IMR-90 (cell line): ENCODE measurements around the gene DIP2B. TPM values are rescaled to one million over a fixed set of nuclear protein-coding genes. Genes with fewer than 3 reads are reported as not detected.

Source experiments
- ATAC-seq: fragments of 200-7000 bp; cut with Tn5 transposase; 2 replicates; pipeline ENCODE4 v1.9.1; 2020; ENCODE audit warnings: low read depth, mild to moderate bottlenecking, moderate library complexity
- BruUV-seq: library from RNA; stranded (reverse); fragments of 400-500 nt; replicated peaks from 2 replicates; lab custom pipeline; 2021; lab: Mats Ljungman, UMichigan
- CTCF ChIA-PET: fragments of 300-600 bp; formaldehyde crosslinking; extraction: SDS; loops from one replicate; lab custom pipeline; 2021; ENCODE audit warnings: antibody characterized with exemption; lab: Yijun Ruan, JAX
- POLR2A ChIA-PET: fragments of 300-600 bp; sonication (Branson Sonifier 250); formaldehyde crosslinking; loops from one replicate; lab custom pipeline; 2022; ENCODE audit warnings: antibody characterized with exemption; ENCODE audit not compliant: unreplicated experiment; lab: Charles Lee
- DNase-seq: peaks from one replicate; pipeline ENCODE4 v3.0.0; 2013
- H2AFZ ChIP-seq: replicated peaks from 2 replicates; pipeline ENCODE3; 2013; ENCODE audit warnings: low read length, mild to moderate bottlenecking; ENCODE audit not compliant: poor library complexity
- H2AK5ac ChIP-seq: 2 replicates; pipeline ENCODE4 v1.6.1; 2013; ENCODE audit warnings: low read depth, low read length, inconsistent platforms
- H2AK9ac ChIP-seq: replicated peaks from 2 replicates; pipeline ENCODE3; 2013; ENCODE audit warnings: mild to moderate bottlenecking, low read depth, low read length, moderate library complexity; ENCODE audit not compliant: poor library complexity
- H2BK120ac ChIP-seq: 2 replicates; pipeline ENCODE4 v1.6.1; 2013; ENCODE audit warnings: low read depth, low read length, inconsistent platforms
- H2BK15ac ChIP-seq: 3 replicates; pipeline ENCODE4 v1.6.1; 2013; ENCODE audit warnings: low read depth, low read length, inconsistent platforms
- H2BK20ac ChIP-seq: 2 replicates; pipeline ENCODE4 v1.6.1; 2013; ENCODE audit warnings: low read depth, mild to moderate bottlenecking, inconsistent platforms, low read length, moderate library complexity
- H2BK5ac ChIP-seq: 2 replicates; pipeline ENCODE4 v1.6.1; 2013; ENCODE audit warnings: mild to moderate bottlenecking, low read depth, low read length, inconsistent platforms; ENCODE audit not compliant: poor library complexity, severe bottlenecking
- H3K14ac ChIP-seq: replicated peaks from 2 replicates; pipeline ENCODE4 v1.6.1; 2013; ENCODE audit warnings: low read depth, low read length, inconsistent platforms
- H3K18ac ChIP-seq: 2 replicates; pipeline ENCODE4 v1.6.1; 2013; ENCODE audit warnings: low read depth, low read length, control low read depth
- H3K23ac ChIP-seq: 2 replicates; pipeline ENCODE4 v1.6.1; 2013; ENCODE audit warnings: low read depth, low read length, inconsistent platforms
- H3K27ac ChIP-seq: 2 replicates; pipeline ENCODE4 v1.5.1; 2013; ENCODE audit warnings: mild to moderate bottlenecking, control low read depth, low read length; ENCODE audit not compliant: insufficient read depth
- H3K27me3 ChIP-seq: 2 replicates; pipeline ENCODE4 v1.6.1; 2013; ENCODE audit warnings: low read length; ENCODE audit not compliant: control insufficient read depth, insufficient read depth
- H3K36me3 ChIP-seq: 2 replicates; pipeline ENCODE4 v1.6.1; 2013; ENCODE audit warnings: low read length, mixed read lengths; ENCODE audit not compliant: control insufficient read depth, insufficient read depth
- H3K4ac ChIP-seq: 2 replicates; pipeline ENCODE4 v1.6.1; 2013; ENCODE audit warnings: low read depth, low read length, inconsistent platforms
- H3K4me1 ChIP-seq: 2 replicates; pipeline ENCODE4 v1.6.1; 2013; ENCODE audit warnings: low read length, mixed read lengths; ENCODE audit not compliant: control insufficient read depth, insufficient read depth
- H3K4me2 ChIP-seq: 2 replicates; pipeline ENCODE4 v1.6.1; 2013; ENCODE audit warnings: low read depth, mild to moderate bottlenecking, control low read depth, low read length, moderate library complexity
- H3K4me3 ChIP-seq: 2 replicates; pipeline ENCODE4 v1.5.1; 2013; ENCODE audit warnings: low read depth, mild to moderate bottlenecking, control low read depth, low read length, moderate library complexity; ENCODE audit not compliant: insufficient read depth
- H3K56ac ChIP-seq: 2 replicates; pipeline ENCODE4 v1.6.1; 2013; ENCODE audit warnings: low read length, inconsistent platforms; ENCODE audit not compliant: insufficient read depth; ENCODE audit errors: extremely low read depth
- H3K79me1 ChIP-seq, 2 experiments: 2 replicates each; pipeline ENCODE4 v1.6.1; 2013; ENCODE audit warnings: low read length in 2 of 2, inconsistent platforms in 1 of 2, low read depth in 1 of 2
- H3K9ac ChIP-seq: 2 replicates; pipeline ENCODE4 v1.6.1; 2013; ENCODE audit warnings: low read depth, low read length, control low read depth
- H3K9me1 ChIP-seq: 2 replicates; pipeline ENCODE4 v1.6.1; 2013; ENCODE audit warnings: low read length, inconsistent platforms; ENCODE audit not compliant: insufficient read depth
- H3K9me3 ChIP-seq: 2 replicates; pipeline ENCODE4 v1.6.1; 2013; ENCODE audit warnings: low read length; ENCODE audit not compliant: control insufficient read depth, insufficient read depth
- H4K20me1 ChIP-seq: 2 replicates; pipeline ENCODE4 v1.6.1; 2013; ENCODE audit warnings: low read length, inconsistent platforms; ENCODE audit not compliant: insufficient read depth
- H4K5ac ChIP-seq: 2 replicates; pipeline ENCODE4 v1.6.1; 2013; ENCODE audit warnings: mild to moderate bottlenecking, low read depth, low read length, control low read depth
- H4K8ac ChIP-seq, 2 experiments: 2 replicates each; pipeline ENCODE4 v1.6.1; 2013; ENCODE audit warnings: low read depth in 2 of 2, low read length in 2 of 2, control low read depth in 1 of 2, inconsistent platforms in 1 of 2
- H4K91ac ChIP-seq: 2 replicates; pipeline ENCODE4 v1.6.1; 2013; ENCODE audit warnings: low read depth, low read length, inconsistent platforms; ENCODE audit not compliant: insufficient read depth
- BHLHE40 ChIP-seq: fragments of 150-350 bp; IDR thresholded peaks from 2 replicates; pipeline ENCODE4 v1.6.1; 2016; ENCODE audit warnings: mild to moderate bottlenecking, low read depth, low read length
- CEBPB ChIP-seq: IDR thresholded peaks from 2 replicates; pipeline ENCODE4 v1.6.1; 2012; ENCODE audit warnings: low read depth, low read length, improper control_type of control experiment
- CHD1 ChIP-seq: IDR thresholded peaks from 2 replicates; pipeline ENCODE4 v1.6.1; 2012; ENCODE audit warnings: low read depth, low read length, improper control_type of control experiment
- CTCF ChIP-seq: conservative IDR thresholded peaks from 2 replicates; pipeline ENCODE4 v1.5.1; 2012; ENCODE audit warnings: mild to moderate bottlenecking, low read depth, low read length, improper control_type of control experiment
- POLR2A ChIP-seq: IDR thresholded peaks from 2 replicates; pipeline ENCODE4 v1.6.1; 2012; ENCODE audit warnings: mild to moderate bottlenecking, low read depth, low read length
- RFX5 ChIP-seq: IDR thresholded peaks from 2 replicates; pipeline ENCODE4 v1.8.0; 2012; ENCODE audit warnings: low read depth, mild to moderate bottlenecking, low read length, moderate library complexity
- SMC3 ChIP-seq: fragments of 150-350 bp; IDR thresholded peaks from 2 replicates; pipeline ENCODE4 v1.6.1; 2016; ENCODE audit warnings: low read depth, mild to moderate bottlenecking, antibody characterized with exemption, low read length, moderate library complexity
- USF2 ChIP-seq: fragments of 150-350 bp; IDR thresholded peaks from 2 replicates; pipeline ENCODE4 v1.6.1; 2017; ENCODE audit warnings: mild to moderate bottlenecking, antibody characterized with exemption, low read length, low read depth
- WGBS, 2 experiments: methylation state at CpG; one replicate each; pipeline versions ENCODE4 v1.1.5 to v1.1.7; 2013; ENCODE audit warnings: missing lambda C conversion rate in 2 of 2; ENCODE audit not compliant: insufficient read length in 1 of 2; ENCODE audit errors: extremely low coverage in 2 of 2; 5-methylcytosine and 5-hydroxymethylcytosine counted together
- dilution Hi-C: fragments of 300-500 bp; cut with HindIII; formaldehyde crosslinking; loops from one replicate; pipeline ENCODE4 v1.14.3; 2018; ENCODE audit warnings: low sequenced_read_pairs; ENCODE audit not compliant: unreplicated experiment
- in situ Hi-C: fragments of 300-500 bp; cut with MboI; formaldehyde crosslinking; loops from 3 replicates; pipeline ENCODE4 v1.14.3; 2019; ENCODE audit warnings: low sequenced_read_pairs, inconsistent platforms, mixed read lengths
- intact Hi-C: fragments of 100-400 bp; cut with micrococcal nuclease; formaldehyde crosslinking; loops from 2 replicates; pipeline ENCODE4 v1.10.0; 2022
- polyA plus RNA-seq, 3 experiments: library from polyadenylated mRNA; depleted of rRNA; stranded (reverse); fragments of >200 nt; gene quantifications; 2 replicates each; pipeline ENCODE4 v1.2.3, GENCODE V29; 2012; ENCODE audit warnings: low replicate concordance in 1 of 3
- total RNA-seq: library from RNA; depleted of rRNA; stranded (reverse); fragments of >200 nt; gene quantifications from 2 replicates; pipeline ENCODE4 v1.2.3, GENCODE V29; 2012

The DIP2B gene
- total and polyA plus RNA-seq, 2 of the 4 experiments (the other 2 are of a cell fraction) = 7.7 to 12.9 TPM

- peaks cover 3% of the 10 kb centered on the region; the same call in 1 of the 2 replicates for H3K9me1 ChIP-seq
- no peak overlapping the region for H3K18ac ChIP-seq
- TF ChIP-seq USF2 (no peak), POLR2A (no peak), SMC3 (no peak), CTCF (no peak), RFX5 (no peak), CEBPB (no peak), CHD1 (no peak), BHLHE40 (no peak)
- H3K23ac ChIP-seq = peak overlapping the region; percentile 42; the same call in 1 of the 2 replicates
- peaks cover 3% of the 10 kb centered on the region for H4K20me1 ChIP-seq
- H4K91ac ChIP-seq = no peak overlapping the region
- intact Hi-C loops (no loop called here), in situ Hi-C loops (no loop called here), dilution Hi-C loops (no loop called here)
- no peak overlapping the region for H3K14ac ChIP-seq
- H2BK15ac ChIP-seq = no peak overlapping the region
- H4K8ac ChIP-seq = no peak overlapping the region
- ATAC-seq = no peak
- H3K4me1 ChIP-seq = 0 out of 2 replicates have a peak, but pooled peaks cover 3% of the 10 kb centered on the region
- H3K27me3 ChIP-seq = no peaks in the 10 kb centered on the region
- H4K5ac ChIP-seq = no peak overlapping the region
- peaks cover 40 to 74% of the 10 kb centered on the region in 2 experiments for H3K79me1 ChIP-seq
- H2AK5ac ChIP-seq = no peak overlapping the region
- H3K56ac ChIP-seq = no peak overlapping the region
- no peaks in the 10 kb centered on the region for H3K9me3 ChIP-seq
- no peak overlapping the region for H3K4ac ChIP-seq
- POLR2A ChIA-PET = no interaction called here
- no peak overlapping the region for H3K4me3 ChIP-seq
- no peak overlapping the region for H2AFZ ChIP-seq
- no peak overlapping the region for H2BK120ac ChIP-seq
- no peak overlapping the region for H2BK5ac ChIP-seq
- CTCF ChIA-PET = no interaction called here
- peaks cover 2% of the 10 kb centered on the region for H3K36me3 ChIP-seq
- no peak overlapping the region for H3K27ac ChIP-seq
- H2AK9ac ChIP-seq = no peak overlapping the region
- H3K4me2 ChIP-seq = no peak overlapping the region
- no peak for DNase-seq
- no peak overlapping the region for H2BK20ac ChIP-seq
- WGBS, 2 experiments = no CpG with 5 or more reads among the region's 2 CpGs
- no TSS peak for BruUV-seq
- H3K9ac ChIP-seq = no peak overlapping the region
These were observed 270.5 kb downstream of the DIP2B start for GRCh38 chr12:50775251-50775650.
